IMR-90 (cell line): ENCODE results near the gene ABLIM3. TPM values are rescaled to one million over a fixed set of nuclear protein-coding genes. Genes with fewer than 3 reads are reported as not detected.

Experiments used
- ATAC-seq: fragments of 200-7000 bp; cut with Tn5 transposase; 2 replicates; pipeline ENCODE4 v1.9.1; 2020; ENCODE audit warnings: low read depth, mild to moderate bottlenecking, moderate library complexity
- BruUV-seq: library from RNA; stranded (reverse); fragments of 400-500 nt; replicated peaks from 2 replicates; lab custom pipeline; 2021; lab: Mats Ljungman, UMichigan
- CTCF ChIA-PET: fragments of 300-600 bp; formaldehyde crosslinking; extraction: SDS; loops from one replicate; lab custom pipeline; 2021; ENCODE audit warnings: antibody characterized with exemption; lab: Yijun Ruan, JAX
- POLR2A ChIA-PET: fragments of 300-600 bp; sonication (Branson Sonifier 250); formaldehyde crosslinking; loops from one replicate; lab custom pipeline; 2022; ENCODE audit warnings: antibody characterized with exemption; ENCODE audit not compliant: unreplicated experiment; lab: Charles Lee
- DNase-seq: peaks from one replicate; pipeline ENCODE4 v3.0.0; 2013
- H2AFZ ChIP-seq: replicated peaks from 2 replicates; pipeline ENCODE3; 2013; ENCODE audit warnings: low read length, mild to moderate bottlenecking; ENCODE audit not compliant: poor library complexity
- H2AK5ac ChIP-seq: 2 replicates; pipeline ENCODE4 v1.6.1; 2013; ENCODE audit warnings: low read depth, low read length, inconsistent platforms
- H2AK9ac ChIP-seq: replicated peaks from 2 replicates; pipeline ENCODE3; 2013; ENCODE audit warnings: mild to moderate bottlenecking, low read depth, low read length, moderate library complexity; ENCODE audit not compliant: poor library complexity
- H2BK120ac ChIP-seq: 2 replicates; pipeline ENCODE4 v1.6.1; 2013; ENCODE audit warnings: low read depth, low read length, inconsistent platforms
- H2BK15ac ChIP-seq: 3 replicates; pipeline ENCODE4 v1.6.1; 2013; ENCODE audit warnings: low read depth, low read length, inconsistent platforms
- H2BK20ac ChIP-seq: 2 replicates; pipeline ENCODE4 v1.6.1; 2013; ENCODE audit warnings: low read depth, mild to moderate bottlenecking, inconsistent platforms, low read length, moderate library complexity
- H2BK5ac ChIP-seq: 2 replicates; pipeline ENCODE4 v1.6.1; 2013; ENCODE audit warnings: mild to moderate bottlenecking, low read depth, low read length, inconsistent platforms; ENCODE audit not compliant: poor library complexity, severe bottlenecking
- H3K14ac ChIP-seq: replicated peaks from 2 replicates; pipeline ENCODE4 v1.6.1; 2013; ENCODE audit warnings: low read depth, low read length, inconsistent platforms
- H3K18ac ChIP-seq: 2 replicates; pipeline ENCODE4 v1.6.1; 2013; ENCODE audit warnings: low read depth, low read length, control low read depth
- H3K23ac ChIP-seq: 2 replicates; pipeline ENCODE4 v1.6.1; 2013; ENCODE audit warnings: low read depth, low read length, inconsistent platforms
- H3K27ac ChIP-seq: 2 replicates; pipeline ENCODE4 v1.5.1; 2013; ENCODE audit warnings: mild to moderate bottlenecking, control low read depth, low read length; ENCODE audit not compliant: insufficient read depth
- H3K27me3 ChIP-seq: 2 replicates; pipeline ENCODE4 v1.6.1; 2013; ENCODE audit warnings: low read length; ENCODE audit not compliant: control insufficient read depth, insufficient read depth
- H3K36me3 ChIP-seq: 2 replicates; pipeline ENCODE4 v1.6.1; 2013; ENCODE audit warnings: low read length, mixed read lengths; ENCODE audit not compliant: control insufficient read depth, insufficient read depth
- H3K4ac ChIP-seq: 2 replicates; pipeline ENCODE4 v1.6.1; 2013; ENCODE audit warnings: low read depth, low read length, inconsistent platforms
- H3K4me1 ChIP-seq: 2 replicates; pipeline ENCODE4 v1.6.1; 2013; ENCODE audit warnings: low read length, mixed read lengths; ENCODE audit not compliant: control insufficient read depth, insufficient read depth
- H3K4me2 ChIP-seq: 2 replicates; pipeline ENCODE4 v1.6.1; 2013; ENCODE audit warnings: low read depth, mild to moderate bottlenecking, control low read depth, low read length, moderate library complexity
- H3K4me3 ChIP-seq: 2 replicates; pipeline ENCODE4 v1.5.1; 2013; ENCODE audit warnings: low read depth, mild to moderate bottlenecking, control low read depth, low read length, moderate library complexity; ENCODE audit not compliant: insufficient read depth
- H3K56ac ChIP-seq: 2 replicates; pipeline ENCODE4 v1.6.1; 2013; ENCODE audit warnings: low read length, inconsistent platforms; ENCODE audit not compliant: insufficient read depth; ENCODE audit errors: extremely low read depth
- H3K79me1 ChIP-seq, 2 experiments: 2 replicates each; pipeline ENCODE4 v1.6.1; 2013; ENCODE audit warnings: low read length in 2 of 2, inconsistent platforms in 1 of 2, low read depth in 1 of 2
- H3K9ac ChIP-seq: 2 replicates; pipeline ENCODE4 v1.6.1; 2013; ENCODE audit warnings: low read depth, low read length, control low read depth
- H3K9me1 ChIP-seq: 2 replicates; pipeline ENCODE4 v1.6.1; 2013; ENCODE audit warnings: low read length, inconsistent platforms; ENCODE audit not compliant: insufficient read depth
- H3K9me3 ChIP-seq: 2 replicates; pipeline ENCODE4 v1.6.1; 2013; ENCODE audit warnings: low read length; ENCODE audit not compliant: control insufficient read depth, insufficient read depth
- H4K20me1 ChIP-seq: 2 replicates; pipeline ENCODE4 v1.6.1; 2013; ENCODE audit warnings: low read length, inconsistent platforms; ENCODE audit not compliant: insufficient read depth
- H4K5ac ChIP-seq: 2 replicates; pipeline ENCODE4 v1.6.1; 2013; ENCODE audit warnings: mild to moderate bottlenecking, low read depth, low read length, control low read depth
- H4K8ac ChIP-seq, 2 experiments: 2 replicates each; pipeline ENCODE4 v1.6.1; 2013; ENCODE audit warnings: low read depth in 2 of 2, low read length in 2 of 2, control low read depth in 1 of 2, inconsistent platforms in 1 of 2
- H4K91ac ChIP-seq: 2 replicates; pipeline ENCODE4 v1.6.1; 2013; ENCODE audit warnings: low read depth, low read length, inconsistent platforms; ENCODE audit not compliant: insufficient read depth
- BHLHE40 ChIP-seq: fragments of 150-350 bp; IDR thresholded peaks from 2 replicates; pipeline ENCODE4 v1.6.1; 2016; ENCODE audit warnings: mild to moderate bottlenecking, low read depth, low read length
- CHD1 ChIP-seq: IDR thresholded peaks from 2 replicates; pipeline ENCODE4 v1.6.1; 2012; ENCODE audit warnings: low read depth, low read length, improper control_type of control experiment
- FOS ChIP-seq: fragments of 150-350 bp; IDR thresholded peaks from 2 replicates; pipeline ENCODE4 v1.6.1; 2016; ENCODE audit warnings: low read depth, low read length
- MXI1 ChIP-seq: IDR thresholded peaks from 2 replicates; pipeline ENCODE4 v1.6.1; 2012; ENCODE audit warnings: low read depth, mild to moderate bottlenecking, low read length, moderate library complexity, borderline replicate concordance
- NFE2L2 ChIP-seq: fragments of 150-350 bp; IDR thresholded peaks from 2 replicates; pipeline ENCODE4 v1.6.1; 2016; ENCODE audit warnings: low read depth, mild to moderate bottlenecking, low read length
- POLR2A ChIP-seq: IDR thresholded peaks from 2 replicates; pipeline ENCODE4 v1.6.1; 2012; ENCODE audit warnings: mild to moderate bottlenecking, low read depth, low read length
- RFX5 ChIP-seq: IDR thresholded peaks from 2 replicates; pipeline ENCODE4 v1.8.0; 2012; ENCODE audit warnings: low read depth, mild to moderate bottlenecking, low read length, moderate library complexity
- whole genome bisulfite sequencing, 2 experiments: methylation state at CpG; one replicate each; pipeline versions ENCODE4 v1.1.5 to v1.1.7; 2013; ENCODE audit warnings: missing lambda C conversion rate in 2 of 2; ENCODE audit not compliant: insufficient read length in 1 of 2; ENCODE audit errors: extremely low coverage in 2 of 2; 5-methylcytosine and 5-hydroxymethylcytosine counted together
- dilution Hi-C: fragments of 300-500 bp; cut with HindIII; formaldehyde crosslinking; loops from one replicate; pipeline ENCODE4 v1.14.3; 2018; ENCODE audit warnings: low sequenced_read_pairs; ENCODE audit not compliant: unreplicated experiment
- in situ Hi-C: fragments of 300-500 bp; cut with MboI; formaldehyde crosslinking; loops from 3 replicates; pipeline ENCODE4 v1.14.3; 2019; ENCODE audit warnings: low sequenced_read_pairs, inconsistent platforms, mixed read lengths
- intact Hi-C: fragments of 100-400 bp; cut with micrococcal nuclease; formaldehyde crosslinking; loops from 2 replicates; pipeline ENCODE4 v1.10.0; 2022
- polyA plus RNA-seq, 3 experiments: library from polyadenylated mRNA; depleted of rRNA; stranded (reverse); fragments of >200 nt; gene quantifications; 2 replicates each; pipeline ENCODE4 v1.2.3, GENCODE V29; 2012; ENCODE audit warnings: low replicate concordance in 1 of 3
- total RNA-seq: library from RNA; depleted of rRNA; stranded (reverse); fragments of >200 nt; gene quantifications from 2 replicates; pipeline ENCODE4 v1.2.3, GENCODE V29; 2012
- TF ChIP-seq, protein P1 (sequence below): fragments of 150-350 bp; IDR thresholded peaks from 2 replicates; pipeline ENCODE4 v1.6.1; 2016; ENCODE audit warnings: low read depth, mild to moderate bottlenecking, low read length, moderate library complexity, borderline replicate concordance
- TF ChIP-seq, protein P2 (sequence below): fragments of 150-350 bp; IDR thresholded peaks from 2 replicates; pipeline ENCODE4 v1.6.1; 2017; ENCODE audit warnings: mild to moderate bottlenecking, antibody characterized with exemption, low read length, low read depth

The ABLIM3 gene
- total and polyA plus RNA-seq, 2 of the 4 experiments (the other 2 are of a cell fraction): 33.3 to 69.9 TPM

DNA sequence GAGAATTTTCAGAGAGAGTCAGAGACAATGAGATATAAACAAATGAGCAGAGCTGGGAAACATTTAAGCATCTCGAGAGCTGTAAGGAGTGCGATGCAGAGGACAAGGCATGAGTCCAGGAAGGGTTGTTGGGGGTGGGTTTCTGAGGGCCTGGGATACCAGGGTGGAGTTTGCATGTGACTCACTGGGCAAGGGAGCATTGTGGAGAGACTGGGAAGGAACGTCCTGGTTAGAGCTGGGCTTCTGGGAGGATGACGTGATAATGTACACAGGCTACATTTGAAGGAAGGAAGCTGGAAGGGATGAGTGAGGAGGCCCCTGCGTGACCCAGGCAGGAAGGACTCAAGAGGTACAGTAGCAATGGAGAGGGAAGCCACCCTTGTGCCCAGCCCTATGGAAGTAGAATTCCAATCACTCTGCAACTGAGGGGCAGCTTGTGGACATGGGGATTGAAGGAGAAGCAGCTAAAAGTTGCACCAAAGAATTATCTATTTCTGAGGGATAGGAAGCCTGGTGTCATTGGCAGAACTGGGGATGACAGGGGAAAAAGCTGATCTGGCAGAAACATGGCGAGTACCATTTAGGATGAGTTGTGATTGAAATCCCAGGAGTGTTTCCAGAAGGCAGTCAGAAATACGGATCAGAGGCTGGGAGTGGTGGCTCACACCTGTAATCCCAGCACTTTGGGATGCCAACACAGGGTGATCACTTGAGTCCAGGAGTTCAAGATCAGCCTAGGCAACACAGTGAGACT, 71.1 kb downstream of the ABLIM3 start (continued):
- TF ChIP-seq NFE2L2 (no peak), BHLHE40 (peak; percentile 74), POLR2A (no peak), RFX5 (no peak)

DNA sequence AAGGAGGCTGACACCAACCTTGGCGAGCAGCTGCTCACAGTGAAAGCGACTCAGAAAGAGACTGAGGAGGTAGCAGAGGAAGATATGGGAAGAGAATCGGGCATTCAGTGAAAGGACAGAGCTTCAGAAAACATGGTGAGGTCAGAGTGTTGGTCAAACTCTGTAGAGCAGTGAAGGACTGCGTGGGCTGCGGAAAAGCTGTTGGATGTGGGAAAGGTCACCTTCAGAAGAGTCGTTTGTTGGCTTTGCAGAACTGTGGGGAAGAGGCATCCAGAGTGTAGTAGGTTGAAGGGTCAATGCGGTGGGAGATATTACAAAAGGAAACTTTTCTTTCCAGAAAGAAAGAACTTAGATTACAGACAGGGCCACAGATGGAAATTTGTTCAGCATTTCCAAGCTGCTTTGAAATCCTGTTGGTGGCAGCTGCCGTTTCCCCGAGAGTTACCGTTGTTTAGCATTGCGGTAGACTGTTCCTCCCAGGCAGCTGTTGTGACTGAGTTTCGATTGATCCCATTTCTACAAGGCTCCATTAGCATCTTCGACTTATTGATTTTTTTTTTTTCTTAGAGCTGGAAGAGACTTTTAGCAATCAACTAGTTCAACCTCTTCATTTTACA, 72.1 kb downstream of the ABLIM3 start:
- H2BK5ac ChIP-seq: peak overlapping the region; percentile 82
- CTCF ChIA-PET: interaction anchor here (0.5 to 1.3 kb wide), 4 partner anchors 13 to 1996 kb away, joined by 3 to 7 read pairs (median 4); partner anchors contain the start of gene ABLIM3
- H3K79me1 ChIP-seq: peaks cover 9 to 65% of the 10 kb centered on the region in 2 experiments; a peak in 3 of 4 replicates
- H3K9me1 ChIP-seq: peaks cover 66% of the 10 kb centered on the region
- H3K27ac ChIP-seq: peak overlapping the region; percentile 77
- H3K9me3 ChIP-seq: no peaks in the 10 kb centered on the region
- peaks cover 50% of the 10 kb centered on the region for H3K4me1 ChIP-seq
- intact Hi-C loops: no loop called here
- peak overlapping the region; percentile 99 for H2BK15ac ChIP-seq
- H4K8ac ChIP-seq: peak overlapping the region; percentile 77 to 91
- no TSS peak for BruUV-seq
- H3K14ac ChIP-seq: peak overlapping the region; percentile 84
- H4K20me1 ChIP-seq: no peaks in the 10 kb centered on the region
- dilution Hi-C loops: no loop called here
- H2BK120ac ChIP-seq: peak overlapping the region; percentile 98
- no peak for ATAC-seq
- H3K4me3 ChIP-seq: no peak overlapping the region
- in situ Hi-C loops: loop anchor here (5.0 kb wide), 1 partner anchor 71 kb away; the partner anchor contains the start of gene ABLIM3
- H3K23ac ChIP-seq: peak overlapping the region; percentile 51; the same call in 1 of the 2 replicates
- H3K56ac ChIP-seq: peak overlapping the region; percentile 46; the same call in 1 of the 2 replicates
- no peak overlapping the region for H3K4me2 ChIP-seq
- peak overlapping the region; percentile 96 for H3K4ac ChIP-seq
- H2AK9ac ChIP-seq: no peak overlapping the region
- TF ChIP-seq CHD1 (no peak), MXI1 (no peak), FOS (no peak)
- TF ChIP-seq, protein P1, sequence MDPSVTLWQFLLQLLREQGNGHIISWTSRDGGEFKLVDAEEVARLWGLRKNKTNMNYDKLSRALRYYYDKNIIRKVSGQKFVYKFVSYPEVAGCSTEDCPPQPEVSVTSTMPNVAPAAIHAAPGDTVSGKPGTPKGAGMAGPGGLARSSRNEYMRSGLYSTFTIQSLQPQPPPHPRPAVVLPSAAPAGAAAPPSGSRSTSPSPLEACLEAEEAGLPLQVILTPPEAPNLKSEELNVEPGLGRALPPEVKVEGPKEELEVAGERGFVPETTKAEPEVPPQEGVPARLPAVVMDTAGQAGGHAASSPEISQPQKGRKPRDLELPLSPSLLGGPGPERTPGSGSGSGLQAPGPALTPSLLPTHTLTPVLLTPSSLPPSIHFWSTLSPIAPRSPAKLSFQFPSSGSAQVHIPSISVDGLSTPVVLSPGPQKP: no peak
- TF ChIP-seq, protein P2, sequence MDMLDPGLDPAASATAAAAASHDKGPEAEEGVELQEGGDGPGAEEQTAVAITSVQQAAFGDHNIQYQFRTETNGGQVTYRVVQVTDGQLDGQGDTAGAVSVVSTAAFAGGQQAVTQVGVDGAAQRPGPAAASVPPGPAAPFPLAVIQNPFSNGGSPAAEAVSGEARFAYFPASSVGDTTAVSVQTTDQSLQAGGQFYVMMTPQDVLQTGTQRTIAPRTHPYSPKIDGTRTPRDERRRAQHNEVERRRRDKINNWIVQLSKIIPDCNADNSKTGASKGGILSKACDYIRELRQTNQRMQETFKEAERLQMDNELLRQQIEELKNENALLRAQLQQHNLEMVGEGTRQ: no peak
- H2AK5ac ChIP-seq: peak overlapping the region; percentile 91
- no peak overlapping the region for H2AFZ ChIP-seq
- H3K36me3 ChIP-seq: peaks cover 25% of the 10 kb centered on the region
- H4K5ac ChIP-seq: peak overlapping the region; percentile 61
- POLR2A ChIA-PET: no interaction called here
- no peaks in the 10 kb centered on the region for H3K27me3 ChIP-seq
- peak overlapping the region; percentile 44 for H3K18ac ChIP-seq
- H4K91ac ChIP-seq: peak overlapping the region; percentile 97
- peak overlapping the region; percentile 93 for H2BK20ac ChIP-seq
- 76% methylated on average over 4 of the region's 13 CpGs; no CpG with 5 or more reads in 1 of the 2 experiments for WGBS, 2 experiments
- H3K9ac ChIP-seq: no peak overlapping the region
- no peak for DNase-seq
